ENCODE data around the gene MAFG. TPM values are rescaled to one million over a fixed set of nuclear protein-coding genes. Genes with fewer than 3 reads are reported as not detected.

The MAFG gene
- total and polyA plus RNA-seq, 2 of the 13 experiments (the other 11 are each of a cell fraction or from before 2014, with no cell fraction given) = 14.5 to 20.0 TPM

- TF ChIP-seq EHMT2 (IDR thresholded peaks at IDR 0.05; ENCODE audit: borderline replicate concordance, low read depth, low read length) (no peak), ZNF124 (CRISPR knock-in tag; IDR thresholded peaks at IDR 0.05) (no peak), U2AF2 (IDR thresholded peaks at IDR 0.05; ENCODE audit: low read depth, low read length) (no peak), ZNF136 (CRISPR knock-in tag; IDR thresholded peaks at IDR 0.05; ENCODE audit: low read depth) (no peak), PTBP1 (IDR thresholded peaks at IDR 0.05; ENCODE audit: low read depth, low read length, poor library complexity, severe bottlenecking) (no peak), TFAP4 (IDR thresholded peaks at IDR 0.05; ENCODE audit: borderline replicate concordance, low read depth) (no peak), ZSCAN9 (CRISPR knock-in tag; IDR thresholded peaks at IDR 0.05; ENCODE audit: borderline replicate concordance) (no peak), MTA1 (CRISPR knock-in tag; IDR thresholded peaks at IDR 0.05; ENCODE audit: borderline replicate concordance) (peak; percentile 33; the same call in 1 of the 2 replicates), ZNF446 (CRISPR knock-in tag; IDR thresholded peaks at IDR 0.05) (no peak), ZNF777 (CRISPR knock-in tag; IDR thresholded peaks at IDR 0.05) (no peak), KLF15 (CRISPR knock-in tag; IDR thresholded peaks at IDR 0.05; ENCODE audit: borderline replicate concordance) (no peak), ZNF572 (CRISPR knock-in tag; IDR thresholded peaks at IDR 0.05) (no peak), FOXK2 (IDR thresholded peaks at IDR 0.05) (no peak), RCOR2 (CRISPR knock-in tag; IDR thresholded peaks at IDR 0.05) (no peak), ZNF691 (CRISPR knock-in tag; IDR thresholded peaks at IDR 0.05; ENCODE audit: borderline replicate concordance, low read depth) (peak; percentile 52; the same call in 1 of the 2 replicates), ARID3A (IDR thresholded peaks at IDR 0.05; ENCODE audit: low read depth, low read length) (no peak), ZNF546 (CRISPR knock-in tag; conservative IDR thresholded peaks at IDR 0.05) (no peak), REXO4 (CRISPR knock-in tag; IDR thresholded peaks at IDR 0.05; ENCODE audit: borderline replicate concordance) (no peak), GPBP1L1 (CRISPR knock-in tag; IDR thresholded peaks at IDR 0.05) (no peak), KLF16 (CRISPR knock-in tag; IDR thresholded peaks at IDR 0.05) (no peak), ZNF263 (CRISPR knock-in tag; IDR thresholded peaks at IDR 0.05) (no peak), SIN3A (IDR thresholded peaks at IDR 0.05; ENCODE audit: borderline replicate concordance, low read depth, low read length) (peak; percentile 23; the same call in 1 of the 2 replicates), YEATS4 (CRISPR knock-in tag; IDR thresholded peaks at IDR 0.05; ENCODE audit: borderline replicate concordance) (no peak; the same call in 1 of the 2 replicates), SALL2 (CRISPR knock-in tag; IDR thresholded peaks at IDR 0.05) (0 out of 2 replicates have a peak, but pooled peaks have one; percentile 20), SMAD1 (CRISPR knock-in tag; IDR thresholded peaks at IDR 0.05; ENCODE audit: borderline replicate concordance, low read depth) (no peak), ZFP1 (CRISPR knock-in tag; IDR thresholded peaks at IDR 0.05) (no peak), RFX1 (IDR thresholded peaks at IDR 0.05) (no peak)
Measured at GRCh38 chr17:81890447-81891302, 36.9 kb downstream of the MAFG start (continued).

All from HepG2 (cell line).